ENCODE results near the gene CA5A. TPM values are rescaled to one million over a fixed set of nuclear protein-coding genes. Genes with fewer than 3 reads are reported as not detected.
"Not testable (repeated sequence)": the region's sequence is repeated elsewhere in the genome, so short reads cannot be mapped to it uniquely, and the experiment has no call there.

Gene CA5A
- not detected for total RNA-seq
- under 1 TPM; 0.02 to 0.05 TPM for polyA plus RNA-seq
- long read RNA-seq, donor 1, result 0 reads
- long read RNA-seq, donor 2, result 0 reads
- long read RNA-seq, donor 3, result 0 reads

GRCh38 chr16:87936375-87937230 is at the start of gene CA5A:
CA5A (minus strand) TSS chr16:87936529; CDS start chr16:87936450, 79 bp downstream.
- 80 to 89% (median 88%) methylated on average over 15 of the region's 15 CpGs for WGBS, 3 donors
- TF ChIP-seq EP300 (IDR thresholded peaks at IDR 0.05) (no peak), POLR2A (IDR thresholded peaks at IDR 0.05) (no peak)
- TF ChIP-seq, protein P1, sequence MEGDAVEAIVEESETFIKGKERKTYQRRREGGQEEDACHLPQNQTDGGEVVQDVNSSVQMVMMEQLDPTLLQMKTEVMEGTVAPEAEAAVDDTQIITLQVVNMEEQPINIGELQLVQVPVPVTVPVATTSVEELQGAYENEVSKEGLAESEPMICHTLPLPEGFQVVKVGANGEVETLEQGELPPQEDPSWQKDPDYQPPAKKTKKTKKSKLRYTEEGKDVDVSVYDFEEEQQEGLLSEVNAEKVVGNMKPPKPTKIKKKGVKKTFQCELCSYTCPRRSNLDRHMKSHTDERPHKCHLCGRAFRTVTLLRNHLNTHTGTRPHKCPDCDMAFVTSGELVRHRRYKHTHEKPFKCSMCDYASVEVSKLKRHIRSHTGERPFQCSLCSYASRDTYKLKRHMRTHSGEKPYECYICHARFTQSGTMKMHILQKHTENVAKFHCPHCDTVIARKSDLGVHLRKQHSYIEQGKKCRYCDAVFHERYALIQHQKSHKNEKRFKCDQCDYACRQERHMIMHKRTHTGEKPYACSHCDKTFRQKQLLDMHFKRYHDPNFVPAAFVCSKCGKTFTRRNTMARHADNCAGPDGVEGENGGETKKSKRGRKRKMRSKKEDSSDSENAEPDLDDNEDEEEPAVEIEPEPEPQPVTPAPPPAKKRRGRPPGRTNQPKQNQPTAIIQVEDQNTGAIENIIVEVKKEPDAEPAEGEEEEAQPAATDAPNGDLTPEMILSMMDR (IDR thresholded peaks at IDR 0.05), result no peak
- no peak within 1 kb of the TSS for H3K27ac ChIP-seq
- H3K4me1 ChIP-seq (ENCODE audit: insufficient read depth), result peaks cover 3% of the 10 kb centered on the region
- H3K36me3 ChIP-seq, result no peaks in the 10 kb centered on the region
- no peak within 1 kb of the TSS for H3K4me3 ChIP-seq
- no peaks in the 10 kb centered on the region for H3K27me3 ChIP-seq
- H3K9me3 ChIP-seq, result no peaks in the 10 kb centered on the region
- intact Hi-C loops (cut with DNase I), result no loop called here
- no peak for DNase-seq

- DNase-seq; H3K4me3 ChIP-seq; H3K36me3 ChIP-seq; H3K4me1 ChIP-seq (ENCODE audit: insufficient read depth); intact Hi-C loops (cut with DNase I); H3K27ac ChIP-seq; H3K9me3 ChIP-seq; H3K27me3 ChIP-seq: not testable (repeated sequence)
- 89 to 91% (median 89%) methylated on average over 5 of the region's 5 CpGs for WGBS, 3 donors
Measured at GRCh38 chr16:87985493-87985892, 49.2 kb upstream of the CA5A start.

- 92 to 93% (median 92%) methylated on average over 27 to 28 of the region's 28 CpGs for WGBS, 3 donors
- Histone ChIP-seq H3K27ac (no peak overlapping the region), H3K36me3 (no peaks in the 10 kb centered on the region), H3K27me3 (no peaks in the 10 kb centered on the region), H3K9me3 (no peaks in the 10 kb centered on the region), H3K4me3 (no peak overlapping the region), H3K4me1 (ENCODE audit: insufficient read depth) (no peaks in the 10 kb centered on the region)
- intact Hi-C loops (cut with DNase I), result loop anchor here in 1 of 4 donors (5.0 kb wide), 1 partner anchor 398 kb away; the partner anchor contains the start of gene ZNF469
- TF ChIP-seq, protein P1 (IDR thresholded peaks at IDR 0.05), result no peak
- TF ChIP-seq EP300 (IDR thresholded peaks at IDR 0.05), result no peak
- no peak for TF ChIP-seq POLR2A (IDR thresholded peaks at IDR 0.05)
- no peak for DNase-seq
Measured at GRCh38 chr16:87984632-87985267, 48.4 kb upstream of the CA5A start.

DNA sequence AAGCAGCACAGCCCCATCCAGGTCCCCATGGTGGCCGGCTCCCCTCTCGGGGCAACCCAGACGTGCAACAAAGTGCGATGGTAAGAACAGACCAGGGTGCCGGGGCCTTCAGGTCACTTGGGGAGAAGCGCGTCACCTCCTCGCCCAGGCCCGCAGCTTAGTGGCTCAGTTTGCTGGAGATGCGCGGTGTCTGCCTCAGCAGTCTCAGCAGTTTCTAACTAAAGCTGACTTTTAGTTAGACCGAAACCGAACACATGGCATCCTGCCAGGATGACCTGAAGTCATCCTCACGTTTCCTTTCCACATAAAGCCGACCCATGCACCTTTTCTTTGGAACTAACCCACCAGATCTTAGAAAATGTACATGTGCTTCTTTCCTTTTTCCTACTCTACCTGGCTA is 47.9 kb upstream of the CA5A start:
- intact Hi-C loops (cut with DNase I), result loop anchor here in 1 of 4 donors (5.0 kb wide), 1 partner anchor 398 kb away; the partner anchor contains the start of gene ZNF469
- H3K9me3 ChIP-seq; H3K27ac ChIP-seq; H3K4me3 ChIP-seq; H3K4me1 ChIP-seq (ENCODE audit: insufficient read depth); DNase-seq; H3K27me3 ChIP-seq; H3K36me3 ChIP-seq: not testable (repeated sequence)
- WGBS, 3 donors, result 81 to 85% (median 85%) methylated on average over 15 of the region's 15 CpGs

DNA sequence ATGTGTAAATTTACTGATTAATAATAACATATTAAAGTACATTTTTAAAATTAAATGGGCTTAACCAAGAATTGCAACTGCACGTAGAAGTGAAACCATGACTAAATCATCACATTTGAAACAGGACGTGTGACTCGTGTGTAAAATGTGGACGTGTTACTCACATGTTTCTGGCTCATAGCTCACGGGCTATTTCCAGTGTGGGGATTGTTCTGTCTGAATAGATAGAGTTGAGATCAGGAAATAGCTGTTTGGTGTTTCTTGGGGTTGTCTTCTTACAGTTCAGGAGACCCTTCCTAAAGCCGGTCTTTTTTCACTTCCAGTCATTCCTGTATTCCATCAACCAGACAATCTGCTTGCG is 47.4 kb upstream of the CA5A start:
- H3K4me1 ChIP-seq (ENCODE audit: insufficient read depth); H3K4me3 ChIP-seq; DNase-seq; H3K27me3 ChIP-seq; H3K27ac ChIP-seq; H3K9me3 ChIP-seq; H3K36me3 ChIP-seq: not testable (repeated sequence)
- intact Hi-C loops (cut with DNase I), result loop anchor here in 1 of 4 donors (5.0 kb wide), 1 partner anchor 399 kb away; the partner anchor contains the start of gene ZNF469
- 44 to 72% (median 63%) methylated on average over 7 of the region's 7 CpGs for WGBS, 3 donors
